Parathyroid adenoma (tissue), 2 donors: Measurements from ENCODE around the gene JAM3.

Source experiments
- H2AFZ ChIP-seq: fragments of 300-600 bp; sonication (generic); one replicate; pipeline ENCODE4 v1.7.0; 2017; ENCODE audit warnings: antibody characterized with exemption, mild to moderate bottlenecking
- H3K27ac ChIP-seq: fragments of 300-600 bp; sonication (generic); one replicate; pipeline ENCODE4 v1.7.0; 2017
- H3K27me3 ChIP-seq: fragments of 300-600 bp; sonication (generic); one replicate; pipeline ENCODE4 v1.7.0; 2017; ENCODE audit warnings: low read length; ENCODE audit not compliant: control insufficient read depth, insufficient read depth
- H3K36me3 ChIP-seq: fragments of 300-600 bp; sonication (generic); one replicate; pipeline ENCODE4 v1.7.0; 2017; ENCODE audit warnings: low read length; ENCODE audit not compliant: control insufficient read depth, insufficient read depth
- H3K4me1 ChIP-seq: fragments of 300-600 bp; sonication (generic); one replicate; pipeline ENCODE4 v1.7.0; 2017; ENCODE audit warnings: control low read depth
- H3K4me2 ChIP-seq: fragments of 300-600 bp; sonication (generic); one replicate; pipeline ENCODE4 v1.7.0; 2017; ENCODE audit warnings: low read length
- H3K4me3 ChIP-seq: fragments of 300-600 bp; sonication (generic); one replicate; pipeline ENCODE4 v1.7.0; 2017; ENCODE audit warnings: low read depth, low read length
- H3K79me2 ChIP-seq: fragments of 300-600 bp; sonication (generic); one replicate; pipeline ENCODE4 v1.7.0; 2017; ENCODE audit warnings: control low read depth
- H3K9ac ChIP-seq: fragments of 300-600 bp; sonication (generic); one replicate; pipeline ENCODE4 v1.7.0; 2017; ENCODE audit warnings: mild to moderate bottlenecking
- H3K9me3 ChIP-seq: fragments of 300-600 bp; sonication (generic); one replicate; pipeline ENCODE4 v1.7.0; 2017; ENCODE audit warnings: low read length; ENCODE audit not compliant: control insufficient read depth
- TF ChIP-seq, protein P1 (sequence below): fragments of 300-600 bp; sonication (generic); IDR thresholded peaks from one replicate; pipeline ENCODE4 v1.7.0; 2017; ENCODE audit warnings: antibody characterized with exemption, mild to moderate bottlenecking
- donor health status: primary hyperparathyroidism.

JAM3 gene

GRCh38 chr11:134146598-134146997, 77.7 kb downstream of the JAM3 start:
- no peak overlapping the region for H2AFZ ChIP-seq
- H3K9ac ChIP-seq: no peak overlapping the region
- no peaks in the 10 kb centered on the region for H3K36me3 ChIP-seq
- TF ChIP-seq, protein P1, sequence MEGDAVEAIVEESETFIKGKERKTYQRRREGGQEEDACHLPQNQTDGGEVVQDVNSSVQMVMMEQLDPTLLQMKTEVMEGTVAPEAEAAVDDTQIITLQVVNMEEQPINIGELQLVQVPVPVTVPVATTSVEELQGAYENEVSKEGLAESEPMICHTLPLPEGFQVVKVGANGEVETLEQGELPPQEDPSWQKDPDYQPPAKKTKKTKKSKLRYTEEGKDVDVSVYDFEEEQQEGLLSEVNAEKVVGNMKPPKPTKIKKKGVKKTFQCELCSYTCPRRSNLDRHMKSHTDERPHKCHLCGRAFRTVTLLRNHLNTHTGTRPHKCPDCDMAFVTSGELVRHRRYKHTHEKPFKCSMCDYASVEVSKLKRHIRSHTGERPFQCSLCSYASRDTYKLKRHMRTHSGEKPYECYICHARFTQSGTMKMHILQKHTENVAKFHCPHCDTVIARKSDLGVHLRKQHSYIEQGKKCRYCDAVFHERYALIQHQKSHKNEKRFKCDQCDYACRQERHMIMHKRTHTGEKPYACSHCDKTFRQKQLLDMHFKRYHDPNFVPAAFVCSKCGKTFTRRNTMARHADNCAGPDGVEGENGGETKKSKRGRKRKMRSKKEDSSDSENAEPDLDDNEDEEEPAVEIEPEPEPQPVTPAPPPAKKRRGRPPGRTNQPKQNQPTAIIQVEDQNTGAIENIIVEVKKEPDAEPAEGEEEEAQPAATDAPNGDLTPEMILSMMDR: no peak
- H3K79me2 ChIP-seq: no peaks in the 10 kb centered on the region
- H3K4me3 ChIP-seq: no peak overlapping the region
- H3K9me3 ChIP-seq: no peaks in the 10 kb centered on the region
- H3K4me1 ChIP-seq: no peaks in the 10 kb centered on the region
- H3K27me3 ChIP-seq: no peaks in the 10 kb centered on the region
- no peak overlapping the region for H3K4me2 ChIP-seq
- H3K27ac ChIP-seq: no peak overlapping the region

DNA sequence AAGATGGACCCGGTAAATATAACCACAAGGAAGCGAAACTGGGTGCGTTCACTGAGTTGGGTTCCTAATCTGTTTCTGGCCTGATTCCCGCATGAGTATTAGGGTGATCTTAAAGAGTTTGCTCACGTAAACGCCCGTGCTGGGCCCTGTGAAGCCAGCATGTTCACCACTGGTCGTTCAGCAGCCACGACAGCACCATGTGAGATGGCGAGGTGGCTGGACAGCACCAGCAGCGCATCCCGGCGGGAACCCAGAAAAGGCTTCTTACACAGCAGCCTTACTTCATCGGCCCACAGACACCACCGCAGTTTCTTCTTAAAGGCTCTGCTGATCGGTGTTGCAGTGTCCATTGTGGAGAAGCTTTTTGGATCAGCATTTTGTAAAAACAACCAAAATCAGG, 80.5 kb downstream of the JAM3 start:
- Histone ChIP-seq H3K4me1 (no peaks in the 10 kb centered on the region), H2AFZ (no peak overlapping the region), H3K9me3 (no peaks in the 10 kb centered on the region), H3K79me2 (no peaks in the 10 kb centered on the region), H3K4me2 (no peak overlapping the region), H3K36me3 (no peaks in the 10 kb centered on the region), H3K27me3 (no peaks in the 10 kb centered on the region), H3K9ac (no peak overlapping the region), H3K4me3 (no peak overlapping the region), H3K27ac (no peak overlapping the region)
- TF ChIP-seq, protein P1: no peak

- Histone ChIP-seq H3K9me3 (no peaks in the 10 kb centered on the region), H3K9ac (no peak overlapping the region), H3K27me3 (no peaks in the 10 kb centered on the region), H3K4me3 (no peak overlapping the region), H3K4me1 (no peaks in the 10 kb centered on the region), H3K27ac (no peak overlapping the region), H3K36me3 (no peaks in the 10 kb centered on the region), H3K4me2 (no peak overlapping the region), H3K79me2 (no peaks in the 10 kb centered on the region), H2AFZ (no peak overlapping the region)
- TF ChIP-seq, protein P1: no peak
Observed at GRCh38 chr11:134150195-134150903, 81.5 kb downstream of the JAM3 start.

GRCh38 chr11:134151083-134151747, 82.3 kb downstream of the JAM3 start:
- H3K4me3 ChIP-seq: no peak overlapping the region
- H3K36me3 ChIP-seq: no peaks in the 10 kb centered on the region
- H3K4me2 ChIP-seq: no peak overlapping the region
- no peaks in the 10 kb centered on the region for H3K4me1 ChIP-seq
- H3K9me3 ChIP-seq: no peaks in the 10 kb centered on the region
- H3K9ac ChIP-seq: no peak overlapping the region
- no peak overlapping the region for H2AFZ ChIP-seq
- H3K27ac ChIP-seq: no peak overlapping the region
- H3K79me2 ChIP-seq: no peaks in the 10 kb centered on the region
- no peaks in the 10 kb centered on the region for H3K27me3 ChIP-seq
- TF ChIP-seq, protein P1: no peak

- H2AFZ ChIP-seq: no peak overlapping the region
- no peaks in the 10 kb centered on the region for H3K27me3 ChIP-seq
- H3K9ac ChIP-seq: no peak overlapping the region
- H3K27ac ChIP-seq: no peak overlapping the region
- no peaks in the 10 kb centered on the region for H3K4me1 ChIP-seq
- H3K4me3 ChIP-seq: no peak overlapping the region
- no peaks in the 10 kb centered on the region for H3K79me2 ChIP-seq
- no peak overlapping the region for H3K4me2 ChIP-seq
- no peaks in the 10 kb centered on the region for H3K9me3 ChIP-seq
- H3K36me3 ChIP-seq: no peaks in the 10 kb centered on the region
- TF ChIP-seq, protein P1: no peak
Observed at GRCh38 chr11:134152696-134153095, 83.8 kb downstream of the JAM3 start.
